ENCODE measurements around the gene TBX10. TPM values are rescaled to one million over a fixed set of nuclear protein-coding genes. Genes with fewer than 3 reads are reported as not detected.

Gene TBX10
- polyA plus RNA-seq, 5 donors = 0.12 TPM; not detected in 4

Other genes starting within 250 kb of the TBX10 start
- gene RAD9A, start 247.8 kb downstream of the TBX10 start, polyA plus RNA-seq (ENCODE audit: insufficient read depth in 1 of 5, insufficient read length in 5 of 5, low replicate concordance in 1 of 5) = 10 to 100 TPM; 18.4 to 30.8 (median 24.2) TPM
- gene PPP1CA, start 237.9 kb downstream of the TBX10 start, polyA plus RNA-seq (ENCODE audit: insufficient read depth in 1 of 5, insufficient read length in 5 of 5, low replicate concordance in 1 of 5) = 100 to 1,000 TPM in 4 of 5 donors, 10 to 100 TPM in 1; 99.0 to 167 (median 115) TPM
- 1 to 10 TPM; 3.9 to 6.2 (median 4.7) TPM for gene TBC1D10C, start 235.7 kb downstream of the TBX10 start, polyA plus RNA-seq (ENCODE audit: insufficient read depth in 1 of 5, insufficient read length in 5 of 5, low replicate concordance in 1 of 5)
- 1 to 10 TPM; 2.6 to 5.3 (median 4.5) TPM for gene CARNS1, start 224.1 kb downstream of the TBX10 start, polyA plus RNA-seq (ENCODE audit: insufficient read depth in 1 of 5, insufficient read length in 5 of 5, low replicate concordance in 1 of 5)
- gene RPS6KB2, start 211.3 kb downstream of the TBX10 start, polyA plus RNA-seq (ENCODE audit: insufficient read depth in 1 of 5, insufficient read length in 5 of 5, low replicate concordance in 1 of 5) = 10 to 100 TPM; 34.2 to 45.2 (median 40.7) TPM
- 1 to 10 TPM; 1.3 to 3.3 (median 1.8) TPM for gene PTPRCAP, start 202.1 kb downstream of the TBX10 start, polyA plus RNA-seq (ENCODE audit: insufficient read depth in 1 of 5, insufficient read length in 5 of 5, low replicate concordance in 1 of 5)
- 10 to 100 TPM; 39.8 to 75.4 (median 45.9) TPM for gene CORO1B, start 196.3 kb downstream of the TBX10 start, polyA plus RNA-seq (ENCODE audit: insufficient read depth in 1 of 5, insufficient read length in 5 of 5, low replicate concordance in 1 of 5)
- gene GPR152, start 187.0 kb downstream of the TBX10 start, polyA plus RNA-seq (ENCODE audit: insufficient read depth in 1 of 5, insufficient read length in 5 of 5, low replicate concordance in 1 of 5) = not detected
- gene CABP4, start 184.4 kb downstream of the TBX10 start, polyA plus RNA-seq (ENCODE audit: insufficient read depth in 1 of 5, insufficient read length in 5 of 5, low replicate concordance in 1 of 5) = 1 to 10 TPM; 1.9 to 2.5 (median 2.2) TPM
- 10 to 100 TPM; 34.8 to 67.1 (median 47.5) TPM for gene TMEM134, start 170.5 kb downstream of the TBX10 start, polyA plus RNA-seq (ENCODE audit: insufficient read depth in 1 of 5, insufficient read length in 5 of 5, low replicate concordance in 1 of 5)
- gene AIP, start 156.7 kb downstream of the TBX10 start, polyA plus RNA-seq (ENCODE audit: insufficient read depth in 1 of 5, insufficient read length in 5 of 5, low replicate concordance in 1 of 5) = 10 to 100 TPM; 45.4 to 67.7 (median 60.0) TPM
- 10 to 100 TPM; 16.3 to 33.3 (median 19.5) TPM for gene PITPNM1, start 134.4 kb downstream of the TBX10 start, polyA plus RNA-seq (ENCODE audit: insufficient read depth in 1 of 5, insufficient read length in 5 of 5, low replicate concordance in 1 of 5)
- 10 to 100 TPM; 23.4 to 48.9 (median 29.2) TPM for gene CDK2AP2, start 131.6 kb downstream of the TBX10 start, polyA plus RNA-seq (ENCODE audit: insufficient read depth in 1 of 5, insufficient read length in 5 of 5, low replicate concordance in 1 of 5)
- not detected for gene CABP2, start 116.3 kb downstream of the TBX10 start, polyA plus RNA-seq (ENCODE audit: insufficient read depth in 1 of 5, insufficient read length in 5 of 5, low replicate concordance in 1 of 5)
- gene GSTP1, start 56.0 kb downstream of the TBX10 start, polyA plus RNA-seq (ENCODE audit: insufficient read depth in 1 of 5, insufficient read length in 5 of 5, low replicate concordance in 1 of 5) = 1,000 to 10,000 TPM in 1 of 5 donors, 100 to 1,000 TPM in 4; 653 to 1,043 (median 745) TPM
- 100 to 1,000 TPM; 140 to 210 (median 174) TPM for gene NDUFV1, start 32.8 kb downstream of the TBX10 start, polyA plus RNA-seq (ENCODE audit: insufficient read depth in 1 of 5, insufficient read length in 5 of 5, low replicate concordance in 1 of 5)
- 1 to 10 TPM; 3.1 to 8.1 (median 3.4) TPM for gene NUDT8, start 9.8 kb downstream of the TBX10 start, polyA plus RNA-seq (ENCODE audit: insufficient read depth in 1 of 5, insufficient read length in 5 of 5, low replicate concordance in 1 of 5)
- gene ACY3, start 11.0 kb upstream of the TBX10 start, polyA plus RNA-seq (ENCODE audit: insufficient read depth in 1 of 5, insufficient read length in 5 of 5, low replicate concordance in 1 of 5) = 1 to 10 TPM in 1 of 5 donors, under 1 TPM in 4; 0.26 to 1.1 (median 0.47) TPM
- gene ALDH3B2, start 34.9 kb upstream of the TBX10 start, polyA plus RNA-seq (ENCODE audit: insufficient read depth in 1 of 5, insufficient read length in 5 of 5, low replicate concordance in 1 of 5) = 1 to 10 TPM in 4 of 5 donors, under 1 TPM in 1; 0.98 to 1.8 (median 1.2) TPM